Vagina (tissue), 2 donors: Measurements from ENCODE around the gene CREBZF. TPM values are rescaled to one million over a fixed set of nuclear protein-coding genes. Genes with fewer than 3 reads are reported as not detected.
"Not testable (repeated sequence)": the region's sequence is repeated elsewhere in the genome, so short reads cannot be mapped to it uniquely, and the experiment has no call there.

Source experiments
- DNase-seq, 2 donors: peaks; one replicate each; pipeline ENCODE4 v3.0.0-alpha.2; 2017; ENCODE audit errors: extremely low spot score in 2 of 2
- H3K27ac ChIP-seq: fragments of 200-600 bp; sonication (generic); one replicate; pipeline ENCODE4 v1.5.1; 2019
- H3K27me3 ChIP-seq: fragments of 200-600 bp; sonication (generic); one replicate; pipeline ENCODE4 v1.5.1; 2019
- H3K36me3 ChIP-seq, 2 donors: fragments of 200-600 bp; sonication (generic); one replicate each; pipeline ENCODE4 v1.5.1; 2017 to 2019
- H3K4me1 ChIP-seq: fragments of 200-600 bp; sonication (generic); one replicate; pipeline ENCODE4 v1.5.1; 2019
- H3K4me3 ChIP-seq, 2 donors: fragments of 200-600 bp; sonication (generic); 1 replicate in 1 of 2; 2 replicates in 1 of 2; pipeline ENCODE4 v1.5.1; 2016 to 2019
- H3K9me3 ChIP-seq: fragments of 200-600 bp; sonication (generic); one replicate; pipeline ENCODE4 v1.5.1; 2019
- CTCF ChIP-seq, 3 experiments: fragments of 450-650 bp in 2 of 3; fragments of 200-600 bp in 1 of 3; sonication (generic) in 1 of 3; IDR thresholded peaks; one replicate each; pipeline ENCODE4 v1.5.1; 2017 to 2019; ENCODE audit warnings: antibody characterized with exemption in 3 of 3, mild to moderate bottlenecking in 2 of 3, moderate library complexity in 2 of 3
- POLR2A ChIP-seq, 2 donors: fragments of 450-650 bp; IDR thresholded peaks; one replicate each; pipeline ENCODE4 v1.6.1; 2017; ENCODE audit warnings: antibody characterized with exemption in 2 of 2, mild to moderate bottlenecking in 2 of 2, moderate library complexity in 2 of 2
- POLR2AphosphoS5 ChIP-seq, 2 donors: sonication (generic); formaldehyde crosslinking; IDR thresholded peaks; one replicate each; pipeline ENCODE4 v1.9.0; 2017; ENCODE audit warnings: antibody characterized with exemption in 2 of 2, mild to moderate bottlenecking in 2 of 2, low read depth in 1 of 2; ENCODE audit not compliant: insufficient read depth in 1 of 2
- intact Hi-C: fragments of 100-400 bp; cut with DNase I; formaldehyde crosslinking; loops from one replicate; pipeline ENCODE4 v1.15.1; 2023
- total RNA-seq: library from RNA; depleted of rRNA; stranded (reverse); fragments of >200 nt; gene quantifications from one replicate; pipeline ENCODE4 v1.2.3, GENCODE V29; 2016

CREBZF gene
- total RNA-seq, 1 donor from 2014 or later, result 60.9 TPM

- no peaks in the 10 kb centered on the region for H3K4me1 ChIP-seq
- DNase-seq, result no peak
- intact Hi-C loops, result no loop called here
Observed at GRCh38 chr11:85679576-85679975, 14.6 kb upstream of the CREBZF start.

GRCh38 chr11:85673393-85673792, 8.5 kb upstream of the CREBZF start:
- no peaks in the 10 kb centered on the region for H3K36me3 ChIP-seq
- no peaks in the 10 kb centered on the region for H3K27me3 ChIP-seq
- no peak for DNase-seq
- no peaks in the 10 kb centered on the region for H3K4me1 ChIP-seq
- H3K9me3 ChIP-seq, result no peaks in the 10 kb centered on the region
- H3K4me3 ChIP-seq, result no peak overlapping the region
- TF ChIP-seq CTCF (IDR thresholded peaks at IDR 0.05) (no peak), POLR2AphosphoS5 (IDR thresholded peaks at IDR 0.05; ENCODE audit: insufficient read depth in 1 of 2, low read depth in 1 of 2) (no peak), POLR2A (IDR thresholded peaks at IDR 0.05) (no peak)
- intact Hi-C loops, result no loop called here
- H3K27ac ChIP-seq, result no peak overlapping the region

More at GRCh38 chr11:85679576-85679975, 14.6 kb upstream of the CREBZF start:
- Histone ChIP-seq H3K36me3 (no peaks in the 10 kb centered on the region), H3K9me3 (no peaks in the 10 kb centered on the region), H3K27me3 (no peaks in the 10 kb centered on the region), H3K27ac (no peak overlapping the region), H3K4me3 (no peak overlapping the region)
- TF ChIP-seq POLR2AphosphoS5 (IDR thresholded peaks at IDR 0.05; ENCODE audit: insufficient read depth in 1 of 2, low read depth in 1 of 2), result no peak
- TF ChIP-seq CTCF (IDR thresholded peaks at IDR 0.05), result no peak
- TF ChIP-seq POLR2A (IDR thresholded peaks at IDR 0.05), result no peak

GRCh38 chr11:85672105-85672902, 7.4 kb upstream of the CREBZF start:
- H3K4me3 ChIP-seq, result no peak overlapping the region
- H3K36me3 ChIP-seq, result no peaks in the 10 kb centered on the region
- H3K9me3 ChIP-seq, result no peaks in the 10 kb centered on the region
- H3K27ac ChIP-seq, result no peak overlapping the region
- no peaks in the 10 kb centered on the region for H3K27me3 ChIP-seq
- TF ChIP-seq POLR2AphosphoS5 (IDR thresholded peaks at IDR 0.05; ENCODE audit: insufficient read depth in 1 of 2, low read depth in 1 of 2) (no peak), CTCF (IDR thresholded peaks at IDR 0.05) (no peak), POLR2A (IDR thresholded peaks at IDR 0.05) (no peak)
- H3K4me1 ChIP-seq, result no peaks in the 10 kb centered on the region
- intact Hi-C loops, result no loop called here
- no peak for DNase-seq

- H3K4me3 ChIP-seq, H3K27me3 ChIP-seq, H3K9me3 ChIP-seq, DNase-seq, intact Hi-C loops, H3K36me3 ChIP-seq, H3K27ac ChIP-seq, H3K4me1 ChIP-seq: not testable (repeated sequence)
Observed at GRCh38 chr11:85670949-85671663, 6.2 kb upstream of the CREBZF start.

GRCh38 chr11:85668157-85668556, 3.2 kb upstream of the CREBZF start:
- intact Hi-C loops, result no loop called here
- H3K27me3 ChIP-seq, result no peaks in the 10 kb centered on the region

More at GRCh38 chr11:85668157-85668556, 3.2 kb upstream of the CREBZF start:
- H3K36me3 ChIP-seq, result no peaks in the 10 kb centered on the region
- H3K9me3 ChIP-seq, result no peaks in the 10 kb centered on the region
- DNase-seq, result no peak
- H3K4me1 ChIP-seq, result peaks cover 8% of the 10 kb centered on the region
- H3K4me3 ChIP-seq, result no peak overlapping the region
- TF ChIP-seq POLR2A (IDR thresholded peaks at IDR 0.05) (no peak), CTCF (IDR thresholded peaks at IDR 0.05) (no peak), POLR2AphosphoS5 (IDR thresholded peaks at IDR 0.05; ENCODE audit: insufficient read depth in 1 of 2, low read depth in 1 of 2) (no peak)
- H3K27ac ChIP-seq, result no peak overlapping the region
